Keratinocyte (primary cell): ENCODE measurements around the gene CFAP69. TPM values are rescaled to one million over a fixed set of nuclear protein-coding genes. Genes with fewer than 3 reads are reported as not detected.

Experiments used
- DNase-seq: peaks from one replicate; pipeline ENCODE4 v3.0.0-alpha.2; 2011; ENCODE audit warnings: low read depth, missing footprints, low spot score
- FAIRE-seq: peaks from 2 replicates; lab custom pipeline; 2011; peaks lifted over from hg19 to GRCh38; lab: Jason Lieb, UNC
- H2AFZ ChIP-seq: 2 replicates; pipeline ENCODE4 v1.6.0; 2012; ENCODE audit warnings: low read length, control low read depth, inconsistent platforms; ENCODE audit not compliant: control insufficient read depth
- H3K27ac ChIP-seq: 2 replicates; pipeline ENCODE4 v1.5.1; 2011; ENCODE audit warnings: low read length; ENCODE audit not compliant: control insufficient read depth, insufficient read depth
- H3K27me3 ChIP-seq: 3 replicates; pipeline ENCODE4 v1.6.0; 2011; ENCODE audit warnings: low read length; ENCODE audit not compliant: control insufficient read depth, insufficient read depth; ENCODE audit errors: extremely low read depth
- H3K36me3 ChIP-seq, 2 experiments: 2 replicates in 1 of 2; 3 replicates in 1 of 2; pipeline ENCODE4 v1.5.1; 2011; ENCODE audit warnings: low read length in 2 of 2, mild to moderate bottlenecking in 1 of 2; ENCODE audit not compliant: control insufficient read depth in 2 of 2, insufficient read depth in 2 of 2; ENCODE audit errors: extremely low read depth in 1 of 2
- H3K4me1 ChIP-seq: 3 replicates; pipeline ENCODE4 v1.5.1; 2011; ENCODE audit warnings: low read length; ENCODE audit not compliant: control insufficient read depth, insufficient read depth; ENCODE audit errors: extremely low read depth
- H3K4me2 ChIP-seq: 3 replicates; pipeline ENCODE4 v1.6.0; 2011; ENCODE audit warnings: low read depth, low read length; ENCODE audit not compliant: control insufficient read depth, insufficient read depth; ENCODE audit errors: extremely low read depth
- H3K4me3 ChIP-seq, 3 experiments: fragments of 200-600 bp in 1 of 3; sonication (generic) in 1 of 3; 2 replicates in 2 of 3; 3 replicates in 1 of 3; pipeline ENCODE4 v1.5.1; 2011 to 2016; ENCODE audit warnings: low read length in 3 of 3, mild to moderate bottlenecking in 3 of 3, control low read depth in 2 of 3, inconsistent platforms in 1 of 3, low read depth in 1 of 3, mixed read lengths in 1 of 3, mixed run types in 1 of 3, moderate library complexity in 1 of 3; ENCODE audit not compliant: control insufficient read depth in 2 of 3, insufficient read depth in 2 of 3; ENCODE audit errors: extremely low read depth in 1 of 3
- H3K79me2 ChIP-seq: 2 replicates; pipeline ENCODE4 v1.6.0; 2012; ENCODE audit warnings: low read length; ENCODE audit not compliant: control insufficient read depth, insufficient read depth
- H3K9ac ChIP-seq: 3 replicates; pipeline ENCODE4 v1.6.0; 2011; ENCODE audit warnings: low read length; ENCODE audit not compliant: control insufficient read depth, insufficient read depth; ENCODE audit errors: extremely low read depth
- H3K9me1 ChIP-seq: 3 replicates; pipeline ENCODE4 v1.6.0; 2011; ENCODE audit warnings: low read length; ENCODE audit not compliant: control insufficient read depth, insufficient read depth; ENCODE audit errors: extremely low read depth
- H3K9me3 ChIP-seq: 2 replicates; pipeline ENCODE4 v1.5.1; 2012; ENCODE audit warnings: low read depth, low read length; ENCODE audit not compliant: control insufficient read depth
- H4K20me1 ChIP-seq: 3 replicates; pipeline ENCODE4 v1.6.0; 2011; ENCODE audit warnings: low read length; ENCODE audit not compliant: control insufficient read depth, insufficient read depth; ENCODE audit errors: extremely low read depth
- CTCF ChIP-seq, 3 experiments: IDR thresholded peaks in 1 of 3; conservative IDR thresholded peaks in 1 of 3; optimal IDR thresholded peaks in 1 of 3; 2 replicates in 2 of 3; 3 replicates in 1 of 3; pipeline versions ENCODE3 to v1.5.1; 2011; ENCODE audit warnings: low read length in 3 of 3, mild to moderate bottlenecking in 3 of 3, moderate library complexity in 2 of 3, control low read depth in 1 of 3, inconsistent platforms in 1 of 3; ENCODE audit not compliant: insufficient read depth in 2 of 3; ENCODE audit errors: extremely low read depth in 1 of 3
- EZH2 ChIP-seq: IDR thresholded peaks from one replicate; pipeline ENCODE4 v1.6.1; 2012; ENCODE audit warnings: inconsistent platforms, mild to moderate bottlenecking, low read length, moderate library complexity
- dilution Hi-C: fragments of 300-500 bp; cut with MboI; formaldehyde crosslinking; loops from one replicate; pipeline ENCODE4 v1.7.0; 2020; ENCODE audit warnings: low sequenced_read_pairs; ENCODE audit not compliant: extremely low pct_ligation_motif_present
- polyA plus RNA-seq, 5 experiments: library from polyadenylated mRNA; depleted of rRNA in 3 of 5; stranded (reverse) in 3 of 5; stranded (forward) in 1 of 5; unstranded in 1 of 5; fragments of >200 nt; gene quantifications; 1 replicate in 1 of 5; 2 replicates in 3 of 5; 3 replicates in 1 of 5; pipeline versions ENCODE4 v1.2.1 to v1.2.3, GENCODE V29; 2011 to 2012; ENCODE audit warnings: missing spikeins in 2 of 5, low read depth in 1 of 5, low replicate concordance in 1 of 5

Gene CFAP69
- polyA plus RNA-seq, 1 donor (not counting 4 experiments of a cell fraction or from before 2014, with no cell fraction given): 1.6 TPM

GRCh38 chr7:90256778-90257177 is 11.8 kb downstream of the CFAP69 start:
- Histone ChIP-seq H3K4me2 (no peak overlapping the region), H3K9me3 (no peaks in the 10 kb centered on the region), H3K4me1 (peaks cover 6% of the 10 kb centered on the region), H3K9ac (no peak overlapping the region), H3K27me3 (no peaks in the 10 kb centered on the region), H4K20me1 (no peaks in the 10 kb centered on the region), H3K4me3 (no peak overlapping the region), H2AFZ (no peak overlapping the region), H3K36me3 (no peaks in the 10 kb centered on the region), H3K79me2 (no peaks in the 10 kb centered on the region), H3K9me1 (no peaks in the 10 kb centered on the region), H3K27ac (no peak overlapping the region)
- FAIRE-seq (no peak), DNase-seq (no peak)
- no peak for TF ChIP-seq CTCF (optimal IDR thresholded peaks at IDR 0.05 in 1 of 3, IDR thresholded peaks at IDR 0.05 in 1 of 3, conservative IDR thresholded peaks at IDR 0.05 in 1 of 3; ENCODE audit: extremely low read depth in 1 of 3, insufficient read depth in 2 of 3, low read length in 3 of 3)
- no peak for TF ChIP-seq EZH2
- dilution Hi-C loops: no loop called here

- Histone ChIP-seq H3K4me3 (no peak overlapping the region), H3K79me2 (no peaks in the 10 kb centered on the region), H3K27me3 (no peaks in the 10 kb centered on the region), H3K9ac (no peak overlapping the region), H4K20me1 (no peaks in the 10 kb centered on the region), H3K27ac (no peak overlapping the region), H2AFZ (no peak overlapping the region), H3K4me1 (no peaks in the 10 kb centered on the region), H3K36me3 (no peaks in the 10 kb centered on the region), H3K9me1 (no peaks in the 10 kb centered on the region), H3K9me3 (no peaks in the 10 kb centered on the region), H3K4me2 (no peak overlapping the region)
- dilution Hi-C loops: no loop called here
- TF ChIP-seq CTCF (optimal IDR thresholded peaks at IDR 0.05 in 1 of 3, IDR thresholded peaks at IDR 0.05 in 1 of 3, conservative IDR thresholded peaks at IDR 0.05 in 1 of 3; ENCODE audit: extremely low read depth in 1 of 3, insufficient read depth in 2 of 3, low read length in 3 of 3) (no peak), EZH2 (no peak)
- FAIRE-seq (no peak), DNase-seq (no peak)
These were observed 16.5 kb downstream of the CFAP69 start for GRCh38 chr7:90261441-90261840.
